ENCODE results near the gene AGBL5.

The AGBL5 gene, protein sequence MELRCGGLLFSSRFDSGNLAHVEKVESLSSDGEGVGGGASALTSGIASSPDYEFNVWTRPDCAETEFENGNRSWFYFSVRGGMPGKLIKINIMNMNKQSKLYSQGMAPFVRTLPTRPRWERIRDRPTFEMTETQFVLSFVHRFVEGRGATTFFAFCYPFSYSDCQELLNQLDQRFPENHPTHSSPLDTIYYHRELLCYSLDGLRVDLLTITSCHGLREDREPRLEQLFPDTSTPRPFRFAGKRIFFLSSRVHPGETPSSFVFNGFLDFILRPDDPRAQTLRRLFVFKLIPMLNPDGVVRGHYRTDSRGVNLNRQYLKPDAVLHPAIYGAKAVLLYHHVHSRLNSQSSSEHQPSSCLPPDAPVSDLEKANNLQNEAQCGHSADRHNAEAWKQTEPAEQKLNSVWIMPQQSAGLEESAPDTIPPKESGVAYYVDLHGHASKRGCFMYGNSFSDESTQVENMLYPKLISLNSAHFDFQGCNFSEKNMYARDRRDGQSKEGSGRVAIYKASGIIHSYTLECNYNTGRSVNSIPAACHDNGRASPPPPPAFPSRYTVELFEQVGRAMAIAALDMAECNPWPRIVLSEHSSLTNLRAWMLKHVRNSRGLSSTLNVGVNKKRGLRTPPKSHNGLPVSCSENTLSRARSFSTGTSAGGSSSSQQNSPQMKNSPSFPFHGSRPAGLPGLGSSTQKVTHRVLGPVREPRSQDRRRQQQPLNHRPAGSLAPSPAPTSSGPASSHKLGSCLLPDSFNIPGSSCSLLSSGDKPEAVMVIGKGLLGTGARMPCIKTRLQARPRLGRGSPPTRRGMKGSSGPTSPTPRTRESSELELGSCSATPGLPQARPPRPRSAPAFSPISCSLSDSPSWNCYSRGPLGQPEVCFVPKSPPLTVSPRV

DNA sequence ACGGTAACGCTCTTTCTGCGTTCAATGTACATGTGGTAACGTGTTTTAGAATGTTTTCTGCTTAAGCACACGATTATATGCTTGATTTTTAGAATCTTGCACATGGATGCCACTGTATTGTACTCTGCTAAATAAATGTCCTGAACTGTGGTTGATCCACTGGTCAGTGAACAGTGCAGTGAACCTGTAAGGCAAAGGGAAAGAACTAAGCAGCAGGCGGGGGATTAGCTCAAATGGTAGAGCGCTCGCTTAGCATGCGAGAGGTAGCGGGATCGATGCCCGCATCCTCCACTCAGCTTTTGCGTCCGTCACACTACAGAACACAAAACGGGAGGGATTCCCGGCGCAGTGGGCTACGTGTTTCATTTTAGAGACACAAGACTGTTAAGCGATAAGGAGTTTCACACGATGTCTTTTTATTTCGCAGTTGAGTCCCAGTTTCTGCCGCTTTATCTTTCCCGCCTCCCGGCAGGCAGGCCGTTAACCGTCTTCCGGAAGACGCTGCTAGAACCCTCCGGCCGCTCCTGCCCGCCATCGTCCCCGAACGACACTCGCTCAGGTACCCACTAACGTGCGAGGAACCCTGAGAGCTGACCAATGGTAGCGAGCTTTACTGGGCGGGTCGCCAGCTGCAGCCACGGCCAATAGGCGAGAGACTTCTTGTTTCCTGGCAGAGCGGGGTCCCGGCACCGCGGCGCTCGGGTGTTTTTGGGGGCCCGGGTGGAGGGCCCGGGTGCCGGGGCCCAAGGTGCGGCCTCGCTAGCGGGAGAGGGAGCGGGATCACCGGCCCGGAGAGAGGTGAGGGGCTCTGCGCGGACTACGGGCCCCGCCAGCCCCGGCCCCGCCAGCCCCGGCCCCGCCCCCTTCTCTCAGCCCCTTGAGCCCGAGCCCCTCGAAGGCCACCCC lies at the start of gene AGBL5:
AGBL5 (plus strand) TSS at position 673 of the 906 bp plus-strand sequence. CDS start 1,291 bp downstream, outside the sequence.
- Mint-ChIP-seq H3K9me3 (peaks cover 2% of the 10 kb centered on the region), H3K27me3 (peaks cover 13% of the 10 kb centered on the region), H3K4me1 (peaks cover 27% of the 10 kb centered on the region), H3K4me3 (peak within 1 kb of the TSS; percentile 92), H3K36me3 (peaks cover 23% of the 10 kb centered on the region), H3K27ac (peak within 1 kb of the TSS; percentile 98)
- DNase-seq, result peak; percentile 98
- CTCF ChIA-PET, result interaction anchor here (0.6 to 3.1 kb wide), 13 partner anchors 10 to 89 kb away, joined by 3 to 21 read pairs (median 4); partner anchors contain the start of genes ABHD1, OST4 and TMEM214

DNA sequence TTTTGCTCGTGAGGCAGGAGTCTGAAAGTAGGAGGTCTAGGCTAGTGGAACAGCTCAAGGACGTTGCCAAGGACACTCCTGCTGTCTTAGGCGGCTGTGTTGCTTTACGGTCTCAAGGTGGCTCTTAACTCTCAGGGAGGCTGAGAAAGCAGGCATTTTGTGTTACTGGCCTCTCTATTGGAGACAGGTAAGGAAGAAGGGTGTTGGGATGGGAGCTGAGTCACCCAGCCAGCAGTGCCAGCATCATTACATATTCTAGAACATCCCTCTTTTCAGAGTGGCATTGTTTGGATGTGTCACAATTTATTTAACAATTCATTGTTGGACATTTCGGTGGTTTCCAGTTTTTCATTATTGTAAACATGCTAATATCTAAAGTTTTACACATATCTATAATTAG lies 49.5 kb upstream of the AGBL5 start:
- H3K4me1 Mint-ChIP-seq, result no peaks in the 10 kb centered on the region
- H3K27ac Mint-ChIP-seq, result no peak overlapping the region
- no peaks in the 10 kb centered on the region for H3K36me3 Mint-ChIP-seq
- H3K9me3 Mint-ChIP-seq, result no peaks in the 10 kb centered on the region
- peaks cover 25% of the 10 kb centered on the region for H3K27me3 Mint-ChIP-seq
- CTCF ChIA-PET, result no interaction called here
- H3K4me3 Mint-ChIP-seq, result no peak overlapping the region
- DNase-seq, result no peak

DNA sequence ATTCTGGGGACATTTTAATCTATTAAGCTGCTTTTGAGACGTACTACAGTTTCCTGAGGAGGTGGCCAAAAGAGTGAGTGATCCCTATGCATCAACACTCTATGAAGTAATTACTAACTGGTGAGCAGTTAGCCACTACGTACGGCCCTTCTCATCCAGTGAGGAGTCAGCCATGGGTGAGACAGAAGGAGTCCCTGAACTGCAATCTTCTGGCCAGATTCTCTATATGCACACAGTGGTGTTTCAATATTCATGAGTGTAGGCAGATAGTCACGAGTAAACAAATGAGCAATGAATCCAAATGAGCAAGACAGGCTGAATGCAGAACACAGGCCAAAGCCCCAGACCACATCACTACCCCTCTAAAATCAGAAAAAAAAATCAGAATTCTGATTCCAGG lies 48.5 kb upstream of the AGBL5 start:
- H3K27ac Mint-ChIP-seq, result no peak overlapping the region
- no peaks in the 10 kb centered on the region for H3K4me1 Mint-ChIP-seq
- H3K9me3 Mint-ChIP-seq, result no peaks in the 10 kb centered on the region
- CTCF ChIA-PET, result interaction anchor here (1.8 kb wide), 1 partner anchor 41 kb away, joined by 5 read pairs; no protein-coding TSS in a partner anchor
- peaks cover 25% of the 10 kb centered on the region for H3K27me3 Mint-ChIP-seq
- no peaks in the 10 kb centered on the region for H3K36me3 Mint-ChIP-seq
- H3K4me3 Mint-ChIP-seq, result no peak overlapping the region
- no peak for DNase-seq

DNA sequence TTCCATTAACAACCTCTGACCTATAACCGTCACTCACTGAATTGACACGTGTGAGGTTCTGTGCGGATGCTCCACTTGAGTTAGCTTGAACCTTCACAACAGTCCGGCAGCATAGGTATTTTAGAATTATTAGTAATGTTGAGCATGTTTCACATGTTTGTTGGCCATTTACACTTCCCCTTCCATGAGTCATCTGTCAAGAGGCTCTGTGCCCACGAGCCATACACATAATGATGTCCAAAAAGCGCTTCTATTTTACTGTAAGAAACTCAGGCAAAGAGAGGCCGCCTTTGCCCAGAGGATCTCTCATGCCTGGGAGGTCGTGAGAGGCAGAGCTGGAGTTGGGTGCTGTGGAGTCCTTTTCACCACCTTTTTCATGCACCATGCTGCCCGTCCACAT lies 47.6 kb upstream of the AGBL5 start:
- H3K36me3 Mint-ChIP-seq, result no peaks in the 10 kb centered on the region
- CTCF ChIA-PET, result interaction anchor here (1.8 to 2.0 kb wide), 2 partner anchors 13 to 42 kb away, joined by 5 to 8 read pairs; no protein-coding TSS in a partner anchor
- H3K4me1 Mint-ChIP-seq, result no peaks in the 10 kb centered on the region

DNA sequence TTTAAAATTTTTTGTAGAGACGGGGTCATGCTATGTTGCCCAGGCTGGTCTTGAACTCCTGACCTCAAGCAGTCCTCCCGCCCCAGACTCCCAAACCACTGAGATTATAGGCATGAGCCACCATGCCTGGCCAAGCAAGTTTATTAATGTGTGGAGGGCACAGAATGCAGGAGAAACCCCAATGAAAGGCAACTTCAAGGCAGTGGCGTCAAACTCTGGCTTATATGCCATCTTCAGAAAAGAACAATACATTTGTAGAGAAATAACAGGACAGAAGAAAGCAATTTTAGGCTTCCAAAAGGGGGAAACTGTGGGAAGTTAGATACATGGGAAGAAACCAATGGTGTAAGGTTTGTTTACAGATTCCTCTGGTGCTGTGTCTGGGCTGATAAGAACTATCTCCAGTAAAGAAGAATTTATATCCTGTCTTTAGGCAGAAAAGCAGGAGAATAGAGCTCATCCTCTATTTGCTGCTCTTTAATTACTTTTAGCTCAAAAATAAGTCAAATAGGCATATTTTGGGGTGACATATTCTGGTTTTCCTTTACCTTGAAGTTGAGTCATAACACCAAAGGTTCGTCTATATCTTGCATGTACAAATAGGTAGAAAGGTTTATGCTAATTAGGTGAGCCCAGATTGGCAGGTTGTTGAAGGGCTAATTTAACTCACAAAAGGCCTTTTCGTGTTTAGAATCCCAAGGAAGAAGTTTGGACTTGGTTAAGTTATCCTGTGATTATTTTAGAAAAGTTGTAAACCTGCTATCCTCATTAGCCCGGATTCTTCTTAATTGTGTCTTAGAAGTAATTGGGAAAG lies 44.7 kb upstream of the AGBL5 start:
- H3K36me3 Mint-ChIP-seq, result no peaks in the 10 kb centered on the region
- no peak overlapping the region for H3K4me3 Mint-ChIP-seq
- no peaks in the 10 kb centered on the region for H3K9me3 Mint-ChIP-seq
- H3K4me1 Mint-ChIP-seq, result peaks cover 2% of the 10 kb centered on the region
- peaks cover 23% of the 10 kb centered on the region for H3K27me3 Mint-ChIP-seq
- no peak for DNase-seq
- CTCF ChIA-PET, result interaction anchor here (0.7 to 1.9 kb wide), 4 partner anchors 10 to 161 kb away, joined by 3 to 7 read pairs (median 4); no protein-coding TSS in a partner anchor
- H3K27ac Mint-ChIP-seq, result no peak overlapping the region

More for the DNA sequence above, 47.6 kb upstream of the AGBL5 start:
- peaks cover 24% of the 10 kb centered on the region for H3K27me3 Mint-ChIP-seq
- no peak overlapping the region for H3K27ac Mint-ChIP-seq
- H3K9me3 Mint-ChIP-seq, result no peaks in the 10 kb centered on the region
- no peak for DNase-seq
- no peak overlapping the region for H3K4me3 Mint-ChIP-seq

DNA sequence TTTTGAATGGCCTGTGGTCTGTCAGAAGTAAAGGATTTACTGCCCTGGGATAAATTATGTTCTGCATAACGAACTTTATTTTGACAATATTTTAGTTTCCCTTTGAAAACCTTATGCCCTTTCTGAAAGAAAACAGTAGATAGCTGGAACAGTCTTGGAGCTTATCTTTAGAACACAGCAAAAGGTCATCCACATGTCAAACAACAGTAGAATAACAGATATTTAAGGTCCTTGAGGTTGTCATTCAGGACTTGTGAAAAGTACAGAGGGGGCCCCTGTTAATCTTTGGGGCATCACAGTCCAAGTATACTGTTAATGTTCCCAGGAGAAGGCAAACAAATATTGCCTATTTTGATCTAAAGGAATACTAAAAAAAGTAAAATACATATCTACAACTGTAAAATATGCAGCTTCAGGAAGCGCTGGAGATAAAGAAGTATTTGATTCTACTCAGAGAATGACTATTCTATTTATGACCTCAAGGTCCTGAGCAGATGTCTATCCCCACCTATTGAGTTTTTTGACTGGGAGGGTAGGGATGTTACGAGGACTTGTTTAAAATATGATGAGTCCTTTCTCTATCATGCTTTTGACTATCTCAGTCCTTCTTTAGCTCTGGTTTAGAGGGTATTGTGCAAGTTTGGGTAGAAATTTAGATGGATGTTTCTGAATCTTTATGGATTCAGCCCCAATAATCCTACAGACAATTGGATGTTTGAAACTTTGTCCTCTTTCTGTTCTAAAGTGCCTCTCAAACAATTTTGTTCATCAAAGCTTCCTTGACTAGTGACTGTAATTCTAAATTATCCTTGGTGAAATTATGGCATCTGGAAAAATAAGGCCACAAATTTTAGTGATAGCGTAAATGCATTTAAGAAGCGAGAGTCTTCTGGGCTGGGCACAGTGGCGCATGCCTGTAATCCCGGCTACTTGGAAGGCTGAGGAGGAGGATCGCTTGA lies 43.8 kb upstream of the AGBL5 start:
- H3K27me3 Mint-ChIP-seq, result peaks cover 22% of the 10 kb centered on the region
- no peaks in the 10 kb centered on the region for H3K9me3 Mint-ChIP-seq
- no peak overlapping the region for H3K4me3 Mint-ChIP-seq
- DNase-seq, result no peak
- H3K36me3 Mint-ChIP-seq, result no peaks in the 10 kb centered on the region
- CTCF ChIA-PET, result interaction anchor here (0.7 to 1.9 kb wide), 4 partner anchors 9 to 162 kb away, joined by 3 to 7 read pairs (median 4); no protein-coding TSS in a partner anchor
- no peak overlapping the region for H3K27ac Mint-ChIP-seq
- peaks cover 2% of the 10 kb centered on the region for H3K4me1 Mint-ChIP-seq

DNA sequence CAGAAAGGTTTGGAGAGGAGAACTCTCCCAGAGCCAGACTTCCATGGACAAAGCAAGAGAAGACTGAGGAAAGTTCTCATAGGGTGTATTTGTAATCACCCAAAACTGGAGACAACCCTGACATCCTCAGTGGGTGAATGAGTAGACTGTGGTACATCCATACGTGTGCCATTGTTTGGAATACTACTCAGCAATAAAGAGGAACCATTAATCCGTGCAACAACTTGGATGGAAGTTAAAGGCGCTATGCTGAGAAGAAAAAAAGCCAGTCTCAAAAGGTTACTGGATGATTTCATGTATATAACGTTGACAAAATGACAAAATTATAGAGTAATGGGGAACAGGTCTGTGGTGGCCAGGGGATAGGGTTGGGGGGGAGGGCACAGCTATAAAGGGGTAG lies 42.8 kb upstream of the AGBL5 start:
- Mint-ChIP-seq H3K27ac (no peak overlapping the region), H3K4me3 (no peak overlapping the region), H3K27me3 (peaks cover 21% of the 10 kb centered on the region), H3K4me1 (peaks cover 2% of the 10 kb centered on the region), H3K36me3 (no peaks in the 10 kb centered on the region), H3K9me3 (no peaks in the 10 kb centered on the region)
- no peak for DNase-seq
- CTCF ChIA-PET, result no interaction called here

DNA sequence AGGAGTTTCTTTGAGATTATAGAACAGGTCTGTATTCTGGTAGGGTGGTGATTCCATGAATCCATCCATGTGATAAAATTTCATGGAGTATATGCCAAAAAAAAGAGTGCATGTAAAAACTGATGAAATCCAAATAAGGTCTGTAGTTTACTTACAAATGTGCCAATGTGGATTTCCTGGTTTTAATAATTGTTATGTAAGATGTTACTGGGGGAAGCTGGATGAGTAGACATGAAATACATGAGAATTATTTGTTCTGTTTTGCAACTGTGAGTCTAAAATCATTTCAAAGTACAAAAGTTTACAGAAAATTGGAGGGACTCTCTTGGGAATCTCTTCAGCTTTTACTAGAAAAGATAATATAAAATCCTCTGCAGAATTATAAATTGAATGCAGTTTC lies 42.4 kb upstream of the AGBL5 start:
- Mint-ChIP-seq H3K9me3 (no peaks in the 10 kb centered on the region), H3K4me3 (no peak overlapping the region)
- CTCF ChIA-PET, result interaction anchor here (1.2 kb wide), 1 partner anchor 48 kb away, joined by 4 read pairs; no protein-coding TSS in a partner anchor

DNA sequence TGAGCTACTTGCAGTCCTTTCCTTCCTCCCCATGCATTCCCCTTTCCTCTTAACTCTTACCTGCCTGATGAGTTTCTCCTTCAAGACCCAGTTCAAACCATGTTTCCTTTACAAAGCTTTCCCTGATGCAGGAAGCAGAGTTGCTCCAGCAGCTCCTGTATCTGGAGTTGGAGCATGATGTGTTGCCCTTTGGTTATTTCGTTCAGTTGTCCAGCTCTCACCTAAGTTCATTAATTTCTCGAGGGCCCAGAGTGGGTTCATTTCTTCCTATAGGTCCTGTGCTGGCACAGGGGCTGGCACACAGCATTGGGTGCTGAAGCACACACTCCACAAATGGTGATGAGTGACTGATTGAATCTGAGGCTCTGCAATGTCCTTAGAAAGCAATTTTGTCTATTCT lies 41.8 kb upstream of the AGBL5 start:
- H3K9me3 Mint-ChIP-seq, result no peaks in the 10 kb centered on the region
- H3K27ac Mint-ChIP-seq, result no peak overlapping the region
- peaks cover 2% of the 10 kb centered on the region for H3K4me1 Mint-ChIP-seq
- peaks cover 23% of the 10 kb centered on the region for H3K27me3 Mint-ChIP-seq
- CTCF ChIA-PET, result interaction anchor here (1.2 kb wide), 1 partner anchor 48 kb away, joined by 4 read pairs; no protein-coding TSS in a partner anchor
- H3K4me3 Mint-ChIP-seq, result no peak overlapping the region
- no peaks in the 10 kb centered on the region for H3K36me3 Mint-ChIP-seq
- DNase-seq, result no peak

More for the DNA sequence above, 42.4 kb upstream of the AGBL5 start:
- Mint-ChIP-seq H3K27ac (no peak overlapping the region), H3K4me1 (peaks cover 2% of the 10 kb centered on the region), H3K36me3 (no peaks in the 10 kb centered on the region), H3K27me3 (peaks cover 23% of the 10 kb centered on the region)
- DNase-seq, result no peak

DNA sequence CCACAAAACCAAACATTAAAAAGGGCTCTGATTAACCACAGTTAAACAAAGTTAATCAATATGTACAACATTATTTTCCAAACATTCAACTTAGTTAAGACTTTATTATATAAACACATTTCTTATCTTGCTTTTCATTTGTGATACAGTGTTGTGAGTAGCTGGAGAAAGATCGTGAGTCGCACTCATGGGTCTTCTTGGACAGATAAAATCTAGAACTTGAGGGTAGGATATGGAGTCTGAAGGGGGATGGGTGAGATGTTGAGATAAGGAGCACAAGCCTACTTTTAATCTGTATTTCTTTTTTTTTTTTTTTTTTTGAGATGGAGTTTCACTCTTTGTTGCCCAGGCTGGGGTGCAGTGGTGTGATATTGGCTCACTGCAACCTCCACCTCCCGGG lies 41.3 kb upstream of the AGBL5 start:
- CTCF ChIA-PET, result interaction anchor here (1.2 kb wide), 1 partner anchor 49 kb away, joined by 4 read pairs; no protein-coding TSS in a partner anchor
- Mint-ChIP-seq H3K4me1 (peaks cover 2% of the 10 kb centered on the region), H3K36me3 (no peaks in the 10 kb centered on the region), H3K27me3 (peaks cover 22% of the 10 kb centered on the region), H3K4me3 (no peak overlapping the region), H3K27ac (no peak overlapping the region), H3K9me3 (no peaks in the 10 kb centered on the region)
- no peak for DNase-seq

DNA sequence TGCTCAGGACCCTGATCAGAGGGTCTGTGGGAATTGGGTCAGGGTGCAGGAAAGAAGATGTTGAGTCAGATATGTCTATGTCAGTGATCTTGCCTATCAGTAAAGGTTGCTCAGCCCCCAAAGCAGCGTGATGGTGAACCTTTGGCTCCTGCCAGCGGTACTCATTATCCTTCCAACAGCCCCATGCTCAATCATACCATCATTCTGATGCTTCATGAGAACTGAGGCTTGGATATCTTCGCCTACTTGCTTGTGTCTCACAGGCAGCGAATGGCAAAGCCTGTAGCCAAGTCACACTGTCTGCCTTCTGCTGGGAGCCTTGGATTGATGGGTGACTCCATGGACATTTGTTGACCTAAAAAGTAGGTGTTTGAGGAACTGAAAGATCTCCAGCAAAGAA lies 37.7 kb upstream of the AGBL5 start:
- Mint-ChIP-seq H3K4me3 (no peak overlapping the region), H3K27ac (no peak overlapping the region), H3K9me3 (no peaks in the 10 kb centered on the region), H3K36me3 (no peaks in the 10 kb centered on the region), H3K4me1 (peaks cover 11% of the 10 kb centered on the region), H3K27me3 (peaks cover 18% of the 10 kb centered on the region)
- DNase-seq, result no peak
- CTCF ChIA-PET, result interaction anchor here (8.5 kb wide), 1 partner anchor 49 kb away, joined by 176 read pairs; the partner anchor contains the start of gene MAPRE3

Measured in activated naive CD4-positive, alpha-beta T cell treated with anti-CD3 and anti-CD28 coated beads, Interleukin-2, amount 10 ng/mL, durations not matched to agents 7 days and 5 days (primary cell).